Fibroblast of skin of left biceps (primary cell): ENCODE results near the gene NPHP1.
A peak's percentile ranks its signal among the peaks of the same experiment; 100 is the strongest.
"Not testable (repeated sequence)": the region's sequence is repeated elsewhere in the genome, so short reads cannot be mapped to it uniquely, and the experiment has no call there.

Experiments used
- DNase-seq, 2 experiments: peaks; one replicate each; pipeline ENCODE4 v3.0.0-alpha.2; 2013; ENCODE audit warnings: low read depth in 2 of 2

The NPHP1 gene

DNA sequence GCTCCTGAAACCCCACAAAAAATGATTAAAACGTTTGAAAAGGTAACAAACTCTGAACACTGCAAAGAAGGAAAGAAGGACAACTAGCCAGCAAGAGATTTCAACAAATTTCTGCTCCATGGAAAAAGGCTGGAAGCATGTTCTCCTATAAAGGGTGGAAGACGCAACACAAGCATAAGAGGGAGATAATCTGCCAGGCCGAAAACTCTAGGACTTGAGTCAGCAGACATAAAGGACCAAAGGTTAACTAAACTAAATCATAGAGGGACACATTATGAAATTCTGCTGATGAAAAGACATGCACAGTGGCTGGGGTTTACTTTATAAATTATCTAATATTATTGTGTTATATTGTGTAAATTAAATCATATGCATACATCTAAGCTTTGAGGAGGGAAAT, 6.8 kb downstream of the NPHP1 start:
- DNase-seq = no peak

DNA sequence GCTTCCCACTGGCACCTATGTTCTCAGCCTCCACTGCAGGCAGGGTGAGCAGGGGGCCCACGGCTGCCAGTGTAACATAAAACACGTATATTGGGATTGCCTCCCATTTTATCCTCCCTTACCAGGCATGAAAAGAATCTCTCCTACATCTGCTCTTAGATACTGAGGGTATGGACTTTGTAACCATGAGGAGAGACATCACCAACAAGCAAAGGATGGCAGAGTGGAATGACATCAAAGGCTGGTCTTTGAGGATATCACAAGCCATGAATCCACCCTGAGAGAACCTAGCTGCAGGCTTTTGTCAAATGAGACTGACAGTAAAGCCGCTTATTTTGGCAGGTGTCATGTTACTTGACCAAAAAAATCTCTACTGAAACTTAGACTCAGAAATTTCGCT, 7.4 kb downstream of the NPHP1 start:
- DNase-seq = no peak

- DNase-seq = not testable (repeated sequence)
These were observed 14.6 kb downstream of the NPHP1 start for GRCh38 chr2:110190169-110190568.

DNA sequence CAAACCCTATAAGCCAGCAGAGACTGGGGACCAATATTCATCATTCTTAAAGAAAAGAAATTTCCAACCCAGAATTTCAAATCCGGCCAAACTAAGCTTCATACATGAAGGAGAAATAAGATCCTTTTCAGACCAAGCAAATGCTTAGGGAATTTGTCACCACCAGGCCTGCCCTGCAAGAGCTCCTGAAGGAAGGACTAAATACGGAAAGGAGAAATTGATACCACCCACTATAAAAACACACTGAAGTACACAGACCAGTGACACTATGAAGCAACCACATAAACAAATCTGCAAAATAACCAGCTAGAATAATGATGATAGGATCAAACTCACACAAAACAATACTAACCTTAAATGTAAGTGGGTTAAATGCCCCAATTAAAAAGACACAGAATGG, 22.4 kb downstream of the NPHP1 start:
- no peak for DNase-seq

GRCh38 chr2:110180036-110180435, 24.8 kb downstream of the NPHP1 start:
- DNase-seq = no peak

- no peak for DNase-seq
These were observed 31.3 kb downstream of the NPHP1 start for GRCh38 chr2:110173523-110173922.

- DNase-seq = no peak
These were observed 32.3 kb downstream of the NPHP1 start for GRCh38 chr2:110172506-110172905.

GRCh38 chr2:110170102-110170501, 34.7 kb downstream of the NPHP1 start:
- no peak for DNase-seq

DNA sequence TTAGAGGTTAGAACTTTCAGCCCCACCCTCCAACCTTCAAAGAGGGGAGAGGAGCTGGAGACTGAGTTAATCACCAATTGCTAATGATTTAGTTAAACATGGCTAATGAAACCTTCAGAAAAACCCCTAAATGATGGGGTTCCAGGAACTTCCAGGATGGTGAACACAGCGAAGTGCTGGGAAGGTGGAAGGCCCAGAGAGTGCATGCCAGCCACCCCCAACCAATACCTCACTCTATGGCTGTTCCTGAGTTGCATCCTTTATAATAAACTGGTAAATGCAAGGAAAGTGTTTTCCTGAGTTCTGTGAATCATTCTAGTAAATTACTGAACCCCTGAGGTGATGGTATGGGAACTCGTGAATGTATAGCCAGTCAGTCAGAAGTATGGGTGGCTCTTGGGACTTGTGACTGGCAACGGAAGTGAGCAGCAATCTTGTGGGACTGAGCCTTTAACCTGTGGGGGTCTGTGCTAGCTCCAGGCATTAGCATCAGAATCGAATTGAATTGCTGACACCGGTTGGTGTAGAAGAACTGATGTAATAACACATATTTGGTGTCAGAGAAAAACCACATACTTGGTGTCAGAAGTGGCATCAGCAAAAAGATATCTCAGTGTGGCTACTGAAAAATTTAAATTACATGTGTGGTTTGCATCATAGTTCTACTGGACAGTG, 37.4 kb downstream of the NPHP1 start:
- no peak for DNase-seq

DNA sequence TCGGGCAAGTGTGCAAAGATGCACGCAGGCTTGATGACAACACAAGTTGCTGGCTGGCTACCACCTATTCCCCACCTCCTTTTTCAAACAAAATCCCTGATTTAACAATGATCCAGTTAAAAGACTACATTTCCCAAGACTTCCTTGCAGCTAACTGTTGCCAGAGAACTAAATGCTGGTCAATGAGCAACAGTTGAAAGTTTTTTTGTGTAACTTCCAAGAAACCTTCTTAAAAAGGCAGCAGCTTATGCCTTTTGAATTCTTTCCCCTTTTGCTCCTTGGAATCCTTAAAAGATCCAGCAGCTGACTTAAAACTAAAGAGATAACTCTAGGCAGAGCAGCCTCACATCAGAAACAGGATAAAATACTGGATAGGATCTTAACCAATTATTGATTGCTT, 38.5 kb downstream of the NPHP1 start:
- DNase-seq = no peak

DNA sequence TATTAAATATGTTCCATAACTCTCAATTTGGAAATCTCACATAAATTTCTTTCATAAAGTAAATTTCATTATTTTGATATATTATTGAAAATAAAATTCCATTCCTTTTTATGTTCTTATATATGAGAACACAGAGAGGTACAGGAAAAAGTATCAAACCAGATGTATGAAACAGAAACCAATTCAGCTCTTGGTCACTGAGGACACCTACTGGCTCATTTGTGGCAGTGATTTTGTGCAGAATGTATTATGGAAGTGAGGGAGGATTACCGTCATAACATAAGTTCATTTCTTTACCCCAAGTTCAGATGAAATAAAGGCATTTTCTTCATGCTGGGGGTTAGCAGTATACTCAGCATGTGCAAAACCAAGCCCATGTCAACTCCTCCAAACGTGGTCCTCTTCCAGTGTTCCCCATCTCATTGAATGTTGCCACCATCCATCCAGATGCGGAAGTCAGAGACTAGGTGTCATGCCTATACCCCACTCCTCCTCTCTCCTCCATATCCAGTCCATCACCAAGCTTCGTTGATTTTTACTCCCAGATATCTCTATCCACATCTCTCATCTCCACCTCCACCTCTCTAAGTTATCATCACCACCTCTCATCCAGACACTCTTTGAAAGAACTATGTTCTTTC, 47.5 kb downstream of the NPHP1 start:
- DNase-seq = peak in 1 of 2 experiments; percentile 31

- not testable (repeated sequence) for DNase-seq
These were observed 50.0 kb downstream of the NPHP1 start for GRCh38 chr2:110154828-110155227.

DNA sequence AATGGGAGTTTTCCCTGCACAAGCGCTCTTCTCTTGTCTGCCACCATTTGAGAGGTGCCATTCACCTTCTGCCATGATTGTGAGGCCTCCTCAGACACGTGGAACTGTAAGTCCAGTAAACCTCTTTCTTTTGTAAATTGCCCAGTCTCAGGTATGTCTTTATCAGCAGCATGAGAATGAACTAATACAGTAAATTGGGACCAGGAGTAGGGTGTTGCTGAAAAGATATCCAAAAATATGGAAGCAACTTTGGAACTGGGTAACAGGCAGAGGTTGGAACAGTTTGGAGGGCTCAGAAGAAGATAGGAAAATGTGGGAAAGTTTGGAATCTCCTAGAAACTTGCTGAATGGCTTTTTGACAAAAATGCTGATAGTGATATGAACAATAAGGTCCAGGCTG, 50.6 kb downstream of the NPHP1 start:
- DNase-seq = not testable (repeated sequence)

DNA sequence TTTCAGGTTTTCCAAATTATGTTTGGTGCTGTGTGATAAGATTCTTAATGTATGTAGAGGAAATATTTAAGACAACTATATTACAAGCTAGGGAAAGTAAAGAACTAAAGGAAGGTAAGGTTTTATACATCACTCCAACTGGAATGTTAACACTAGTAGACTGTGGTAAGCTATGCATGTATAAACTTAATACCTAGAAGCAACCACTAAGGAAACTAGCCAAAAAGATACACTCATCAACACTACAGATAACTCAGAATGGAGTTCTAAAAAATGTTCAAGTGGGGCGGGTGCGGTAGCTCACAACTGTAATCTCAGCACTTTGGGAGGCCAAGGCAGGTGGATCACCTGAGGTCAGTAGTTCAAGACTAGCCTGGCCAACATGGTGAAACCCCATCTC, 51.4 kb downstream of the NPHP1 start:
- DNase-seq = no peak

- no peak for DNase-seq
These were observed 51.9 kb downstream of the NPHP1 start for GRCh38 chr2:110152943-110153342.

GRCh38 chr2:110149330-110150220, 55.2 kb downstream of the NPHP1 start:
- DNase-seq = peak in 1 of 2 experiments; percentile 45

GRCh38 chr2:110146945-110147332, 57.9 kb downstream of the NPHP1 start:
- DNase-seq = no peak

GRCh38 chr2:110146183-110146944, 58.4 kb downstream of the NPHP1 start:
- DNase-seq = no peak

GRCh38 chr2:110143982-110144381, 60.8 kb downstream of the NPHP1 start:
- no peak for DNase-seq

- no peak for DNase-seq
These were observed 64.4 kb downstream of the NPHP1 start for GRCh38 chr2:110140401-110140800.

DNA sequence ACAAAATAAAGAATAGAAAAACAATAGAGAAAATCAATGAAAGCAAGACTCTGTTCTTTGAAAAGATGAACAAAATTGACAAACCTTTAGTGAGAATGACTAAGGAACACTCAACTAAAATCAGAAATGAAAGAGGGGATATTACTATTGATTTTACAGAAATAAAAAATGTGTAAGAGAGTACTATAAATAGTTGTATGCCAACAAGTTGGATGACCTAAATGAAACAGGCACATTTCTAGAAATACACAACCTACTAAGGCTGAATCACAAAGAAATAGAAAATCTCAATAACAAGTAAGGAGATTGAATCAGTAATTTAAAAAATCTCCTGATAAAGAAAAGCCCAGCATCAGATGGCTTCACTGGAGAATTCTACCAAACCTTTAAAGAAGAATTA, 70.8 kb downstream of the NPHP1 start:
- no peak for DNase-seq

GRCh38 chr2:110131166-110131565, 73.6 kb downstream of the NPHP1 start:
- DNase-seq = no peak
